NCI-H128 (cell line): ENCODE measurements around the gene CYP4F2.
"Not testable (repeated sequence)": the region's sequence is repeated elsewhere in the genome, so short reads cannot be mapped to it uniquely, and the experiment has no call there.

ENCODE experiments used
- DNase-seq: peaks from one replicate; lab custom pipeline; 2025; ENCODE audit not compliant: unreplicated experiment; lab: John Stamatoyannopoulos, UW

The CYP4F2 gene

GRCh38 chr19:15860522-15860921, 37.4 kb downstream of the CYP4F2 start:
- no peak for DNase-seq

GRCh38 chr19:15859187-15859586, 38.7 kb downstream of the CYP4F2 start:
- no peak for DNase-seq

- no peak for DNase-seq
These were observed 47.5 kb downstream of the CYP4F2 start for GRCh38 chr19:15850385-15850784.

GRCh38 chr19:15846923-15847322, 51.0 kb downstream of the CYP4F2 start:
- DNase-seq, result no peak

GRCh38 chr19:15843894-15844222, 54.0 kb downstream of the CYP4F2 start:
- DNase-seq, result not testable (repeated sequence)

- no peak for DNase-seq
These were observed 54.5 kb downstream of the CYP4F2 start for GRCh38 chr19:15843203-15843893.

GRCh38 chr19:15841875-15842569, 55.9 kb downstream of the CYP4F2 start:
- no peak for DNase-seq

- DNase-seq, result no peak
These were observed 57.0 kb downstream of the CYP4F2 start for GRCh38 chr19:15840833-15841232.

GRCh38 chr19:15839888-15840287, 58.0 kb downstream of the CYP4F2 start:
- DNase-seq, result not testable (repeated sequence)

GRCh38 chr19:15838351-15838750, 59.5 kb downstream of the CYP4F2 start:
- DNase-seq, result no peak

- no peak for DNase-seq
These were observed 60.6 kb downstream of the CYP4F2 start for GRCh38 chr19:15837221-15837731.

GRCh38 chr19:15836330-15837220, 61.3 kb downstream of the CYP4F2 start:
- DNase-seq, result no peak

- DNase-seq, result not testable (repeated sequence)
These were observed 62.1 kb downstream of the CYP4F2 start for GRCh38 chr19:15835565-15836329.

- DNase-seq, result not testable (repeated sequence)
These were observed 63.6 kb downstream of the CYP4F2 start for GRCh38 chr19:15834232-15834631.

GRCh38 chr19:15831626-15832025, 66.2 kb downstream of the CYP4F2 start:
- no peak for DNase-seq

GRCh38 chr19:15829786-15830185, 68.1 kb downstream of the CYP4F2 start:
- DNase-seq, result no peak

GRCh38 chr19:15829306-15829698, 68.6 kb downstream of the CYP4F2 start:
- DNase-seq, result no peak

- not testable (repeated sequence) for DNase-seq
These were observed 69.1 kb downstream of the CYP4F2 start for GRCh38 chr19:15828611-15829305.

GRCh38 chr19:15828121-15828610, 69.7 kb downstream of the CYP4F2 start:
- DNase-seq, result no peak
